ENCODE measurements around the gene CDHR3.

CDHR3 gene

GRCh38 chr7:106080300-106080987 is 117.4 kb downstream of the CDHR3 start:
- no peak overlapping the region for H3K4me3 ChIP-seq (ENCODE audit: low read depth, low read length)

DNA sequence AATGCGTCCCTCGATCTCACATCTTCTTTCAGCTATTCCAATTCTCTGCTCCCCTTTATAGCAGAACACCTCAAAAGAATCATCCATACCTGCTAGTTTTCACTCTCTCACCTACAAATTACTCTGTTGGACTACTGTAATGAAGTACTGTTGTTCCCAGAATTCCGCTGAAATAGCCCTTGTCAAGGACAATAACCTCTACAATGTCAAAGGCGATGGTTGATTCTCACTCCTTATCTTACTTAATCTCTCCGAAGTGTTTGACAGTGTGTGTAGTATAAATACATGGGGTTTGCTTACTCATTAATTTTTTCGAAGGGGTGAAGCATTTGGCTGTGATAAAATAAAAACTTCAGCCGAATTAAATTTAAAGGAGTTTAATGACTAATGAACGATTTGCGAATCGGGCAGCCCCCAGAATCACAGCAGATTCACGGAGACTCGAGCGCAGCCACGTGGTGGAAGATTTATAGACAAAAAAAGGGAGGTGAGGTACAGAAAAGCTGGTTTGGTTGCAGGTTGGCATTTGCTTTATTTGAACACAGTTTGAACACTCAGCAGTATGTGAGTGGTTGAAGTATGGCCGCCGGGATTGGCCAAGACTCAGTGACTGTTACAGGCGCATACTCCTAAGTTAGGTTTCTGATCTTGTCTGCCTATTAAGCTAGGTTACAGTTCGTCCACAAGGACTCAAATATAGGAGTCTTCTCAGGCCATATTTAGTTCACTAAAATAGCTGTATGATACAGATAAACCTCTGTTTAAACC is 119.2 kb downstream of the CDHR3 start:
- H3K4me3 ChIP-seq (ENCODE audit: low read depth, low read length): no peak overlapping the region

Measured in iPS-11a (cell line).